HepG2 (cell line): Measurements from ENCODE around the gene TRAF3.

Source experiments
- CREB1 ChIP-seq, 2 experiments: fragments of 450-650 bp in 1 of 2; IDR thresholded peaks; 2 replicates each; pipeline ENCODE4 v1.6.1; 2016 to 2017; ENCODE audit warnings: control low read depth in 1 of 2, mild to moderate bottlenecking in 1 of 2, missing compliant biosample characterization in 1 of 2, missing genetic modification characterization in 1 of 2
- CTCF ChIP-seq: sonication (generic); formaldehyde crosslinking; IDR thresholded peaks from 2 replicates; pipeline ENCODE4 v1.5.0; 2020; ENCODE audit warnings: mild to moderate bottlenecking, missing genetic modification reagents, moderate library complexity
- GZF1 ChIP-seq: sonication (generic); formaldehyde crosslinking; IDR thresholded peaks from 2 replicates; pipeline ENCODE4 v1.5.1; 2020; ENCODE audit warnings: mild to moderate bottlenecking, missing genetic modification reagents
- MYNN ChIP-seq: sonication (generic); formaldehyde crosslinking; IDR thresholded peaks from 2 replicates; pipeline ENCODE4 v1.4.0; 2020; ENCODE audit warnings: mild to moderate bottlenecking, low read depth, missing genetic modification reagents
- POLR2A ChIP-seq, 2 experiments: IDR thresholded peaks; 2 replicates each; pipeline ENCODE4 v1.6.1; 2011; ENCODE audit warnings: low read depth in 2 of 2, low read length in 2 of 2, mild to moderate bottlenecking in 1 of 2, moderate library complexity in 1 of 2; ENCODE audit not compliant: insufficient read depth in 1 of 2
- ZBTB14 ChIP-seq: sonication (generic); formaldehyde crosslinking; IDR thresholded peaks from 2 replicates; pipeline ENCODE4 v1.4.0; 2020; ENCODE audit warnings: missing genetic modification reagents
- ZSCAN20 ChIP-seq: sonication (generic); formaldehyde crosslinking; IDR thresholded peaks from 2 replicates; pipeline ENCODE4 v1.4.0; 2020; ENCODE audit warnings: missing genetic modification reagents, mild to moderate bottlenecking, borderline replicate concordance

DNA sequence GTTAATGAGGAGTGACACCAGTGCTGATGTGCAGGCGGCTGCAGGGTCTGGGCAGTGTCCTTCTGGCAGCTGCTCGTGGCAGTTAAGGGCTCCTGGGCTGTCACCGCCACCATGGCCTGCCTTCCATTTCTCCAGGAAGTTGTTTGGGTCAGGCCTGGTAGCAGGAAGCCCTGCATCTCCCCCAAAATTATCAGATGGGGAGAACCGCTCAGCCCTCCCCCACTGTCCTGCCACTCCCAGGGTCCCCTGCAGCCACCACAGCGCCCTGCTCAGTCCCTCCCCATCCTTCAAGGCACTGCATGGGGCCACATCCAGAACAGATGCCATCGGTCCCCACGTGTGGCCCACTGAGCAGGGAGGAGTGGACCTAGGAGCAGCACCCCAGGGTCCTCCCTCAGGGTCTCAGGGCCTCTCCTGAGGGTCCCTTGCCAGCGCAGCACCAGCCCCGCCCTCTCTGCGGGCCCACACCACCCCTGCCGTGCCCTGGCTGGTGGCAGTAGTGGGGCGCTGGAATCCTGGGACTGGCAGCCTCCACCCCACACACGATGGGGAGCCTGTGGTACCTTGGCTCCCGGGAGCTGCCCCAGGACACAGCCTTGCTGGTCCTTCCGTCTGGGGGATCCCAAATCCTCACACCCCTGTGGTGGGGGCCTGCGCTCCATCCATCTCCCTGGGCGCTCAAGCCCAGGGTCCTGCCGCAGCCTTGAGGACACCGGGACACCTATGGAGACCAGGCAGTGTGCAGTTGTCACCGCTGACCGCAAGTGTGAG lies 134.9 kb downstream of the TRAF3 start:
- TF ChIP-seq POLR2A (IDR thresholded peaks at IDR 0.05; ENCODE audit: insufficient read depth in 1 of 2, low read depth in 2 of 2, low read length in 2 of 2) (no peak), MYNN (CRISPR knock-in tag) (no peak), ZBTB14 (CRISPR knock-in tag) (no peak), GZF1 (CRISPR knock-in tag) (no peak), ZSCAN20 (CRISPR knock-in tag) (no peak), CREB1 (IDR thresholded peaks at IDR 0.05) (no peak), CREB1 (CRISPR knock-in tag; IDR thresholded peaks at IDR 0.05) (no peak), CTCF (CRISPR knock-in tag) (no peak)
